GM12878 (cell line): Measurements from ENCODE around the gene CCDC3. TPM values are rescaled to one million over a fixed set of nuclear protein-coding genes. Genes with fewer than 3 reads are reported as not detected.

ENCODE experiments used
- ATAC-seq: fragments of 200-7000 bp; cut with Tn5 transposase; 3 replicates; pipeline ENCODE4 v1.9.1; 2020; ENCODE audit warnings: mild to moderate bottlenecking, moderate library complexity
- BruUV-seq: library from RNA; stranded (reverse); fragments of 400-500 nt; replicated peaks from 2 replicates; lab custom pipeline; 2021; lab: Mats Ljungman, UMichigan
- CTCF ChIA-PET: fragments of 300-600 bp; sonication (Branson Sonifier 250); formaldehyde crosslinking; extraction: SDS; loops from one replicate; lab custom pipeline; 2021; ENCODE audit warnings: inconsistent platforms; lab: Yijun Ruan, JAX
- POLR2A ChIA-PET: fragments of 350-600 bp; formaldehyde crosslinking; extraction: SDS; loops from one replicate; lab custom pipeline; 2021; ENCODE audit warnings: inconsistent platforms; lab: Charles Lee
- RAD21 ChIA-PET: fragments of 300-600 bp; sonication (Branson Sonifier 250); formaldehyde crosslinking; loops from one replicate; lab custom pipeline; 2023; ENCODE audit warnings: antibody characterized with exemption; ENCODE audit not compliant: unreplicated experiment; lab: Charles Lee
- SMC1A ChIA-PET: fragments of 300-600 bp; sonication (Branson Sonifier 250); formaldehyde crosslinking; loops from one replicate; lab custom pipeline; 2023; ENCODE audit not compliant: unreplicated experiment, uncharacterized antibody; lab: Charles Lee
- DNase-seq: peaks from one replicate; pipeline ENCODE4 v3.0.0-alpha.2; 2011; ENCODE audit warnings: low read depth, low spot score
- FAIRE-seq: peaks from 3 replicates; lab custom pipeline; 2011; peaks lifted over from hg19 to GRCh38; lab: Jason Lieb, UNC
- H2AFZ ChIP-seq: 2 replicates; pipeline ENCODE4 v1.6.0; 2011; ENCODE audit warnings: low read depth, low read length, control low read depth; ENCODE audit not compliant: control insufficient read depth
- H3K27ac ChIP-seq: 2 replicates; pipeline ENCODE4 v1.5.1; 2011; ENCODE audit warnings: control low read depth; ENCODE audit not compliant: control insufficient read depth, insufficient read depth
- H3K27me3 ChIP-seq, 2 experiments: replicated peaks in 1 of 2; 2 replicates each; pipeline versions ENCODE4 v1.6.0 to v1.6.1; 2011; ENCODE audit warnings: low read length in 1 of 2; ENCODE audit not compliant: control insufficient read depth in 2 of 2, insufficient read depth in 2 of 2
- H3K36me3 ChIP-seq, 2 experiments: 2 replicates each; pipeline ENCODE4 v1.5.1; 2011; ENCODE audit warnings: low read length in 1 of 2; ENCODE audit not compliant: control insufficient read depth in 2 of 2, insufficient read depth in 2 of 2
- H3K4me1 ChIP-seq: 2 replicates; pipeline ENCODE4 v1.6.1; 2011; ENCODE audit warnings: mild to moderate bottlenecking, low read length, moderate library complexity, mixed read lengths; ENCODE audit not compliant: control insufficient read depth, insufficient read depth
- H3K4me2 ChIP-seq: 2 replicates; pipeline ENCODE4 v1.6.0; 2011; ENCODE audit warnings: control low read depth; ENCODE audit not compliant: control insufficient read depth, insufficient read depth
- H3K4me3 ChIP-seq: fragments of 200-600 bp; sonication (generic); 2 replicates; pipeline ENCODE4 v1.5.1; 2016
- H3K79me2 ChIP-seq: 2 replicates; pipeline ENCODE4 v1.6.0; 2011; ENCODE audit warnings: low read length; ENCODE audit not compliant: control insufficient read depth, insufficient read depth
- H3K9ac ChIP-seq: 2 replicates; pipeline ENCODE4 v1.8.0; 2011; ENCODE audit warnings: low read length, control low read depth, mixed read lengths; ENCODE audit not compliant: control insufficient read depth, insufficient read depth
- H3K9me3 ChIP-seq: replicated peaks from 3 replicates; pipeline ENCODE4 v1.5.1; 2011; ENCODE audit warnings: mild to moderate bottlenecking, low read length; ENCODE audit not compliant: control insufficient read depth, insufficient read depth
- H4K20me1 ChIP-seq: 2 replicates; pipeline ENCODE4 v1.6.0; 2011; ENCODE audit not compliant: control insufficient read depth, insufficient read depth
- ASH2L ChIP-seq: fragments of 300-600, 200-600 bp; sonication (generic); IDR thresholded peaks from 2 replicates; pipeline ENCODE4 v1.6.1; 2017; ENCODE audit warnings: low read depth, mild to moderate bottlenecking, borderline replicate concordance
- GATAD2B ChIP-seq: fragments of 450-650 bp; conservative IDR thresholded peaks from 2 replicates; pipeline ENCODE4 v1.6.1; 2017; ENCODE audit warnings: low read depth, mild to moderate bottlenecking, moderate library complexity
- HDAC6 ChIP-seq: fragments of 200-600 bp; sonication (generic); IDR thresholded peaks from one replicate; pipeline ENCODE4 v1.8.0; 2017; ENCODE audit warnings: antibody characterized with exemption; ENCODE audit not compliant: unreplicated experiment
- LARP7 ChIP-seq: fragments of 450-650 bp; IDR thresholded peaks from 2 replicates; pipeline ENCODE4 v1.6.1; 2017; ENCODE audit warnings: mild to moderate bottlenecking
- RBBP5 ChIP-seq: fragments of 200-600 bp; sonication (generic); conservative IDR thresholded peaks from 2 replicates; pipeline ENCODE4 v1.6.1; 2016
- SIX5 ChIP-seq: IDR thresholded peaks from 2 replicates; pipeline ENCODE4 v1.6.1; 2011; ENCODE audit warnings: mild to moderate bottlenecking, low read depth, low read length, moderate library complexity; ENCODE audit not compliant: severe bottlenecking
- SUPT20H ChIP-seq: IDR thresholded peaks from 2 replicates; pipeline ENCODE4 v1.6.1; 2011; ENCODE audit warnings: low read depth, mild to moderate bottlenecking, low read length, moderate library complexity, borderline replicate concordance; ENCODE audit not compliant: control insufficient read depth
- WGBS: methylation state at CpG from one replicate; pipeline ENCODE4 v1.1.6; 2016; ENCODE audit warnings: low lambda C conversion rate; ENCODE audit not compliant: insufficient replicate concordance, insufficient coverage; ENCODE audit errors: missing lambda C conversion rate; 5-methylcytosine and 5-hydroxymethylcytosine counted together
- in situ Hi-C: fragments of 300-500 bp; cut with MboI; formaldehyde crosslinking; loops from 9 replicates; pipeline ENCODE4 v1.14.3; 2018; ENCODE audit warnings: mixed read lengths
- intact Hi-C: fragments of 100-400 bp; cut with micrococcal nuclease; formaldehyde crosslinking; loops from one replicate; pipeline ENCODE4 v1.14.2; 2022; ENCODE audit not compliant: unreplicated experiment
- polyA plus RNA-seq, 11 experiments: library from polyadenylated mRNA; depleted of rRNA in 4 of 11; unstranded in 6 of 11; stranded (reverse) in 5 of 11; fragments of >200 nt; fragmentation: Nextera tagmentation in 4 of 11; fragmentation: Illumina TruSeq in 1 of 11; extraction: Ambion mirVana in 4 of 11; extraction: Trizol in 1 of 11; gene quantifications; 1 replicate in 1 of 11; 2 replicates in 10 of 11; pipeline versions ENCODE4 v1.2.1 to v1.2.3, GENCODE V29; 2011 to 2016; ENCODE audit warnings: inconsistent platforms in 2 of 11, missing spikeins in 2 of 11, low read depth in 1 of 11
- total RNA-seq, 4 experiments: library from RNA; depleted of rRNA in 3 of 4; stranded (reverse); fragments of >200 nt in 3 of 4; fragmentation: Illumina TruSeq in 1 of 4; extraction: Trizol in 1 of 4; gene quantifications; 2 replicates each; pipeline versions ENCODE4 v1.2.1 to v1.2.3, GENCODE V29; 2013 to 2021
- TF ChIP-seq, protein P1 (sequence below): IDR thresholded peaks from 2 replicates; pipeline ENCODE4 v1.6.1; 2011; ENCODE audit warnings: borderline replicate concordance, low read depth, mild to moderate bottlenecking, moderate library complexity, mixed read lengths, low read length; ENCODE audit not compliant: insufficient read depth; ENCODE audit errors: extremely low read length
- TF ChIP-seq, protein P2 (sequence below): IDR thresholded peaks from 2 replicates; pipeline ENCODE4 v1.6.1; 2012; ENCODE audit warnings: low read depth, low read length, improper control_type of control experiment
- TF ChIP-seq, protein P3 (sequence below): fragments of 450-650 bp; IDR thresholded peaks from 2 replicates; pipeline ENCODE4 v1.6.1; 2016; ENCODE audit warnings: mild to moderate bottlenecking
- TF ChIP-seq, protein P4 (sequence below): fragments of 450-650 bp; IDR thresholded peaks from 2 replicates; pipeline ENCODE4 v1.6.1; 2016; ENCODE audit warnings: mild to moderate bottlenecking
- TF ChIP-seq, protein P5 (sequence below): fragments of 450-650 bp; IDR thresholded peaks from 2 replicates; pipeline ENCODE4 v1.6.1; 2017; ENCODE audit warnings: mild to moderate bottlenecking, moderate library complexity

Gene CCDC3
- total and polyA plus RNA-seq, 10 of the 15 experiments (the other 5 are each of a cell fraction or from before 2014, with no cell fraction given) = 0.08 TPM; not detected in 9

DNA sequence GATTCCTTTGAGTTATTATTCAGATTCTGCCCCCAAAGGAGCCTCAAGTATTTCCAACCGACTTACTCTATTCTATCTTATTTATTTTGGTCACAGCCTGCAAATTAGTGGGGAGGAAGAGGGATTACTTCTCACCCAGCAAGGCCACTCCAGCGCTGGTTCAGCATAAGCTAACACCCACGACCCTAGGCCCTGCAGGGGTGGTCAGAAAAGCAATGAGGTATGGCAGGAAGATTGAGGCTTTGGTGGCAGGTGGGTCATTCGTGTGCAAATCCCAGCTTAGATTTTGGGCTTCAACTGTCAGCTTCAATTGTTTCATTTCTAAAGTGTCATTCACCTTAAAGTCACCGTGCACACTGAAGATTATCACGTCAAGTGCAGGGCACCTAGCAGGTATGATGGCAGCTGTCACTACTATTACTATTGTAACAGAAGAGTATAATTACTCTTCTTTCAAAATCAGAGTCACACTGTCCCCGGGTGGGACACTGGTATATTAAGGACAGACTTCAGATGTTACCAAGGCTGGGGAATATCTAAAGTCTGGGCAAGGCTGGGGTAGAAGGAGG lies 49.7 kb upstream of the CCDC3 start (continued):
- TF ChIP-seq ASH2L (no peak), LARP7 (no peak)
- TF ChIP-seq, protein P1, sequence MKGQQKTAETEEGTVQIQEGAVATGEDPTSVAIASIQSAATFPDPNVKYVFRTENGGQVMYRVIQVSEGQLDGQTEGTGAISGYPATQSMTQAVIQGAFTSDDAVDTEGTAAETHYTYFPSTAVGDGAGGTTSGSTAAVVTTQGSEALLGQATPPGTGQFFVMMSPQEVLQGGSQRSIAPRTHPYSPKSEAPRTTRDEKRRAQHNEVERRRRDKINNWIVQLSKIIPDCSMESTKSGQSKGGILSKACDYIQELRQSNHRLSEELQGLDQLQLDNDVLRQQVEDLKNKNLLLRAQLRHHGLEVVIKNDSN = no peak
- TF ChIP-seq, protein P2, sequence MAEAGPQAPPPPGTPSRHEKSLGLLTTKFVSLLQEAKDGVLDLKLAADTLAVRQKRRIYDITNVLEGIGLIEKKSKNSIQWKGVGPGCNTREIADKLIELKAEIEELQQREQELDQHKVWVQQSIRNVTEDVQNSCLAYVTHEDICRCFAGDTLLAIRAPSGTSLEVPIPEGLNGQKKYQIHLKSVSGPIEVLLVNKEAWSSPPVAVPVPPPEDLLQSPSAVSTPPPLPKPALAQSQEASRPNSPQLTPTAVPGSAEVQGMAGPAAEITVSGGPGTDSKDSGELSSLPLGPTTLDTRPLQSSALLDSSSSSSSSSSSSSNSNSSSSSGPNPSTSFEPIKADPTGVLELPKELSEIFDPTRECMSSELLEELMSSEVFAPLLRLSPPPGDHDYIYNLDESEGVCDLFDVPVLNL = no peak
- TF ChIP-seq, protein P3, sequence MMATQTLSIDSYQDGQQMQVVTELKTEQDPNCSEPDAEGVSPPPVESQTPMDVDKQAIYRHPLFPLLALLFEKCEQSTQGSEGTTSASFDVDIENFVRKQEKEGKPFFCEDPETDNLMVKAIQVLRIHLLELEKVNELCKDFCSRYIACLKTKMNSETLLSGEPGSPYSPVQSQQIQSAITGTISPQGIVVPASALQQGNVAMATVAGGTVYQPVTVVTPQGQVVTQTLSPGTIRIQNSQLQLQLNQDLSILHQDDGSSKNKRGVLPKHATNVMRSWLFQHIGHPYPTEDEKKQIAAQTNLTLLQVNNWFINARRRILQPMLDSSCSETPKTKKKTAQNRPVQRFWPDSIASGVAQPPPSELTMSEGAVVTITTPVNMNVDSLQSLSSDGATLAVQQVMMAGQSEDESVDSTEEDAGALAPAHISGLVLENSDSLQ = no peak

DNA sequence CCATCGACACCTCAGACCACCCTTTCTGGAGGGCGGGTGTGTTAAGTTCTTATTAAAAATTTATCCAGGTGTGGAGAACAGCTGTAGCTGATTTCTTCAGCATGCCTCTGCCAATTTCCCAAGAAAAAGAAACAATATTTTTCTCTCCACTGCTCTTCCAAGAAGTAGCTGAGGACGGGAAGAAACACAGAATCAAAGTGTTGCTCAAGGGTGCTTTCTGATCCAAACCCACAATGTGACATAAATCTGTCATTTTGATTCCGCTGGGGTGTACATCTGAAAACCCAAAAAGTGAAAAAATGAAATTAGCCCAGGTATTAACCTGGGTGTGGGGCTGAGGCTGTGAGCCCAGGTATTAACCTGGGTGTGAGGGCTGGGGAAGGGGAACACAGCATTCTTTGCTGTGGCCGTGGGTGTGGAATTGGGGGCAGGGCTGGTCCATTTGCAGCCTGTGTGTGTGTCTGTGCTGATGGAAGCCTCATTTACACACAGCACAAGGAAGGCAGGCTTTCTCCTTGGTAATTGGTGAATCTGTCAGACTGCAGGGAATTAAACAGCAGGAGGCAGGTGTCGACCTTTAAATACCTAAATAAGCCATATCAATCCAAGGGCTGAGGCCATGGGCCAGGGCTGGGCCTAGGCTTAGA lies 48.4 kb upstream of the CCDC3 start:
- no peak overlapping the region for H3K9ac ChIP-seq
- RAD21 ChIA-PET = no interaction called here
- TF ChIP-seq HDAC6 = no peak
- TF ChIP-seq RBBP5 = no peak
- TF ChIP-seq, protein P4, sequence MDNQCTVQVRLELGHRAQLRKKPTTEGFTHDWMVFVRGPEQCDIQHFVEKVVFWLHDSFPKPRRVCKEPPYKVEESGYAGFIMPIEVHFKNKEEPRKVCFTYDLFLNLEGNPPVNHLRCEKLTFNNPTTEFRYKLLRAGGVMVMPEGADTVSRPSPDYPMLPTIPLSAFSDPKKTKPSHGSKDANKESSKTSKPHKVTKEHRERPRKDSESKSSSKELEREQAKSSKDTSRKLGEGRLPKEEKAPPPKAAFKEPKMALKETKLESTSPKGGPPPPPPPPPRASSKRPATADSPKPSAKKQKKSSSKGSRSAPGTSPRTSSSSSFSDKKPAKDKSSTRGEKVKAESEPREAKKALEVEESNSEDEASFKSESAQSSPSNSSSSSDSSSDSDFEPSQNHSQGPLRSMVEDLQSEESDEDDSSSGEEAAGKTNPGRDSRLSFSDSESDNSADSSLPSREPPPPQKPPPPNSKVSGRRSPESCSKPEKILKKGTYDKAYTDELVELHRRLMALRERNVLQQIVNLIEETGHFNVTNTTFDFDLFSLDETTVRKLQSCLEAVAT = no peak
- no peak for TF ChIP-seq SUPT20H
- TF ChIP-seq SIX5 = no peak
- TF ChIP-seq GATAD2B = no peak
- TF ChIP-seq, protein P5, sequence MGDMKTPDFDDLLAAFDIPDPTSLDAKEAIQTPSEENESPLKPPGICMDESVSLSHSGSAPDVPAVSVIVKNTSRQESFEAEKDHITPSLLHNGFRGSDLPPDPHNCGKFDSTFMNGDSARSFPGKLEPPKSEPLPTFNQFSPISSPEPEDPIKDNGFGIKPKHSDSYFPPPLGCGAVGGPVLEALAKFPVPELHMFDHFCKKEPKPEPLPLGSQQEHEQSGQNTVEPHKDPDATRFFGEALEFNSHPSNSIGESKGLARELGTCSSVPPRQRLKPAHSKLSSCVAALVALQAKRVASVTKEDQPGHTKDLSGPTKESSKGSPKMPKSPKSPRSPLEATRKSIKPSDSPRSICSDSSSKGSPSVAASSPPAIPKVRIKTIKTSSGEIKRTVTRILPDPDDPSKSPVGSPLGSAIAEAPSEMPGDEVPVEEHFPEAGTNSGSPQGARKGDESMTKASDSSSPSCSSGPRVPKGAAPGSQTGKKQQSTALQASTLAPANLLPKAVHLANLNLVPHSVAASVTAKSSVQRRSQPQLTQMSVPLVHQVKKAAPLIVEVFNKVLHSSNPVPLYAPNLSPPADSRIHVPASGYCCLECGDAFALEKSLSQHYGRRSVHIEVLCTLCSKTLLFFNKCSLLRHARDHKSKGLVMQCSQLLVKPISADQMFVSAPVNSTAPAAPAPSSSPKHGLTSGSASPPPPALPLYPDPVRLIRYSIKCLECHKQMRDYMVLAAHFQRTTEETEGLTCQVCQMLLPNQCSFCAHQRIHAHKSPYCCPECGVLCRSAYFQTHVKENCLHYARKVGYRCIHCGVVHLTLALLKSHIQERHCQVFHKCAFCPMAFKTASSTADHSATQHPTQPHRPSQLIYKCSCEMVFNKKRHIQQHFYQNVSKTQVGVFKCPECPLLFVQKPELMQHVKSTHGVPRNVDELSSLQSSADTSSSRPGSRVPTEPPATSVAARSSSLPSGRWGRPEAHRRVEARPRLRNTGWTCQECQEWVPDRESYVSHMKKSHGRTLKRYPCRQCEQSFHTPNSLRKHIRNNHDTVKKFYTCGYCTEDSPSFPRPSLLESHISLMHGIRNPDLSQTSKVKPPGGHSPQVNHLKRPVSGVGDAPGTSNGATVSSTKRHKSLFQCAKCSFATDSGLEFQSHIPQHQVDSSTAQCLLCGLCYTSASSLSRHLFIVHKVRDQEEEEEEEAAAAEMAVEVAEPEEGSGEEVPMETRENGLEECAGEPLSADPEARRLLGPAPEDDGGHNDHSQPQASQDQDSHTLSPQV = no peak

More for the DNA sequence above, 48.4 kb upstream of the CCDC3 start:
- H2AFZ ChIP-seq = no peak overlapping the region
- no peaks in the 10 kb centered on the region for H4K20me1 ChIP-seq
- in situ Hi-C loops (no loop called here), intact Hi-C loops (no loop called here)
- H3K4me2 ChIP-seq = no peak overlapping the region
- FAIRE-seq (no peak), ATAC-seq (no peak), DNase-seq (no peak)
- no peak overlapping the region for H3K4me3 ChIP-seq
- ChIA-PET SMC1A (no interaction called here), POLR2A (interaction anchor here (0.7 kb wide), 1 partner anchor 565 kb away, joined by 6 read pairs; no protein-coding TSS in a partner anchor), CTCF (interaction anchor here (0.8 kb wide), 1 partner anchor 25 kb away, joined by 3 read pairs; no protein-coding TSS in a partner anchor)
- H3K27ac ChIP-seq = no peak overlapping the region
- H3K36me3 ChIP-seq = no peaks in the 10 kb centered on the region
- 11% methylated on average over 6 of the region's 6 CpGs for WGBS
- no peaks in the 10 kb centered on the region for H3K27me3 ChIP-seq
- H3K4me1 ChIP-seq = no peaks in the 10 kb centered on the region
- H3K9me3 ChIP-seq = no peaks in the 10 kb centered on the region
- no peaks in the 10 kb centered on the region for H3K79me2 ChIP-seq
- no TSS peak for BruUV-seq
